ENCODE data around the gene ZNF536. TPM values are rescaled to one million over a fixed set of nuclear protein-coding genes. Genes with fewer than 3 reads are reported as not detected.
A peak's percentile ranks its signal among the peaks of the same experiment; 100 is the strongest.

Gene ZNF536
- polyA plus RNA-seq, 1 of the 3 experiments (the other 2 are of a cell fraction): 0.41 TPM

DNA sequence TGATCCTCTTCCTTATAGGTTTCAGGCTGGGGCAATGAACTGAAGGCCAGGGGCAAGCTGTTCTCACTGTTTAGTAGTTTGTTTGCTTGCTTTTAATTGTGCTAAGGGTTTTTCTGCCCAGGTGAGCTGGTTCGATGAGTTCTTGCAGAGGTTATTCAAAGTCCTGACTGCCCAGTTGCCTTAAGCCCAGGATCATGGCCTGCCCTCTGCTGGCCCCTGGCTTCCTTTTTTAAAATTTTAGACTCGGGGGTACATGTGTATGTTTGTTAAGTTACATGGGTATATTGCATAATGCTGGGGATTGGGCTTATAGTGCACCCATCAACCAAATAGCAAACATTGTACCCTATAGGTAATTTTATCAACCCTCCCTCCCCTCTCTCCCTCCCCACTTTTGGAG lies 65.7 kb downstream of the ZNF536 start:
- no peaks in the 10 kb centered on the region for H3K27me3 ChIP-seq (ENCODE audit: insufficient read depth)
- no peaks in the 10 kb centered on the region for H4K20me1 ChIP-seq (ENCODE audit: insufficient read depth)
- H3K4me3 ChIP-seq (ENCODE audit: low read depth in 2 of 2, low read length in 1 of 2): no peak overlapping the region
- no peak overlapping the region for H3K9ac ChIP-seq
- no peaks in the 10 kb centered on the region; a peak in 1 of 4 replicates for H3K4me1 ChIP-seq (ENCODE audit: control insufficient read depth in 1 of 2, insufficient read depth in 2 of 2, low read depth in 1 of 2, low read length in 1 of 2)
- POLR2A ChIA-PET: no interaction called here
- H3K4me2 ChIP-seq: no peak overlapping the region
- H3F3A ChIP-seq (replicated peaks; ENCODE audit: insufficient read depth): no peaks in the 10 kb centered on the region
- H3K9me2 ChIP-seq: no peaks in the 10 kb centered on the region
- H3K27ac ChIP-seq (ENCODE audit: low read depth in 2 of 2, low read length in 1 of 2): no peak overlapping the region
- DNase-seq: no peak
- no peaks in the 10 kb centered on the region for H3K9me3 ChIP-seq
- H2AFZ ChIP-seq (ENCODE audit: low read depth): no peak overlapping the region
- H3K36me3 ChIP-seq (replicated peaks in 1 of 2; ENCODE audit: control insufficient read depth in 1 of 2, insufficient read depth in 2 of 2, low read length in 1 of 2): no peaks in the 10 kb centered on the region
- CTCF ChIA-PET: interaction anchor here (0.9 to 1.7 kb wide), 4 partner anchors 9 to 212 kb away, joined by 3 to 5 read pairs (median 4); no protein-coding TSS in a partner anchor
- 51% methylated on average over 2 of the region's 2 CpGs for WGBS (ENCODE audit: low lambda C conversion rate)
- TF ChIP-seq SMC3 (IDR thresholded peaks at IDR 0.05; ENCODE audit: low read depth, low read length) (peak; percentile 14; the same call in 1 of the 2 replicates), RAD21 (IDR thresholded peaks at IDR 0.05; ENCODE audit: low read length) (peak; percentile 44), GATA2 (CRISPR knock-in tag; IDR thresholded peaks at IDR 0.05) (no peak)
- no peaks in the 10 kb centered on the region for H3K79me2 ChIP-seq (ENCODE audit: insufficient read depth)

DNA sequence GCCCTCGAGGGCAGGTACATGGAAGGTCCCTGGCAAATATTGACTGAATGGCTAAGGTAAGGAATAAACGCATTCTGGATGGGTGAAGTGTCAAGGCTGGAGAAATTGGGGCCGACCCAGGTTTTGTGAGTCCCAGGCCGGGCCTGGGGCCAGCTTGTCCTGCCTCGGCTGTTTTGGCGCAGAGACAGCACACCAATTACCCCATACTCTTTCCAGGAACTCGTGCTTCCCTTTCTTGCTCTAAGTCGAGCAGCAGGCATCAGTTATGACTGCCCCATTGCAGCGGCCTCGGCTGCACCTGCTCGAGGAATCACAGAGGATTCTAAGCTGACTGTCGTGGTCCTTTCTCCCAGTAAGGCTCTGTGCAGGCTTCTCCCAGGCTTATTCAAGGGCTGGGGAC lies 67.1 kb downstream of the ZNF536 start:
- CTCF ChIA-PET: interaction anchor here (0.6 kb wide), 1 partner anchor 167 kb away, joined by 3 read pairs; no protein-coding TSS in a partner anchor
- H3K9me3 ChIP-seq: no peaks in the 10 kb centered on the region
- H3K27ac ChIP-seq (ENCODE audit: low read depth in 2 of 2, low read length in 1 of 2): no peak overlapping the region
- no peak overlapping the region for H3K9ac ChIP-seq
- no peak overlapping the region for H3K4me3 ChIP-seq (ENCODE audit: low read depth in 2 of 2, low read length in 1 of 2)
- no peaks in the 10 kb centered on the region for H3K36me3 ChIP-seq (replicated peaks in 1 of 2; ENCODE audit: control insufficient read depth in 1 of 2, insufficient read depth in 2 of 2, low read length in 1 of 2)
- no peaks in the 10 kb centered on the region for H3K9me2 ChIP-seq
- H2AFZ ChIP-seq (ENCODE audit: low read depth): no peak overlapping the region
- POLR2A ChIA-PET: no interaction called here
- WGBS (ENCODE audit: low lambda C conversion rate): 21% methylated on average over 11 of the region's 12 CpGs
- no peaks in the 10 kb centered on the region for H3K27me3 ChIP-seq (ENCODE audit: insufficient read depth)
- H3F3A ChIP-seq (replicated peaks; ENCODE audit: insufficient read depth): no peaks in the 10 kb centered on the region
- no peak for DNase-seq
- no peak for TF ChIP-seq GATA2 (CRISPR knock-in tag; IDR thresholded peaks at IDR 0.05)
- no peak for TF ChIP-seq GABPA (IDR thresholded peaks at IDR 0.05; ENCODE audit: low read depth)
- no peak for TF ChIP-seq FOSL2 (IDR thresholded peaks at IDR 0.05; ENCODE audit: borderline replicate concordance, low read depth)
- no peak for TF ChIP-seq SMC3 (IDR thresholded peaks at IDR 0.05; ENCODE audit: low read depth, low read length)
- TF ChIP-seq JUND (IDR thresholded peaks at IDR 0.05): no peak
- TF ChIP-seq MXI1 (IDR thresholded peaks at IDR 0.05; ENCODE audit: low read depth, low read length): no peak
- TF ChIP-seq RCOR1 (IDR thresholded peaks at IDR 0.05; ENCODE audit: low read length): no peak
- H3K4me1 ChIP-seq (ENCODE audit: control insufficient read depth in 1 of 2, insufficient read depth in 2 of 2, low read depth in 1 of 2, low read length in 1 of 2): no peaks in the 10 kb centered on the region; a peak in 1 of 4 replicates
- H4K20me1 ChIP-seq (ENCODE audit: insufficient read depth): no peaks in the 10 kb centered on the region
- no peak overlapping the region for H3K4me2 ChIP-seq
- no peaks in the 10 kb centered on the region for H3K79me2 ChIP-seq (ENCODE audit: insufficient read depth)

DNA sequence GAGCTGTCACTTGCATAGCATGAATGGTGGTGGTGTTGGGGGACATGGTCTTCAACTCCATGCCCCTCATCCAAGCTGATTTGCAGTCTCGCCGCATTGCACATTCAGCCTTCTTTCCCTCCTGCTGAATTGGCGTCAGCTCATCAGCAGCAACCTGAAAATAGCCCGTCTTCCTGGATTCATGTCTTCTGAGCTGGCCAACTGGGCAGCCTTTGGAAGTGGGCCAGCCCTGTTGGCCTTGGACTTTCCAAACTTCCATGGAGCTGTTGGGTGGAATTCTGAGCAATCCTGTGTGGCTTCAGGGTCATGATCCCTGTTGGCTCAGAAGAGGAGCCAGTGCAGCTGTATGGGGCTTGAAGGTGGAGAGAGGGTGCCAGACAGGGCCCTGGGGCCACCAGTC lies 68.8 kb downstream of the ZNF536 start:
- no peak overlapping the region for H3K4me2 ChIP-seq
- no peaks in the 10 kb centered on the region for H3K9me3 ChIP-seq
- H4K20me1 ChIP-seq (ENCODE audit: insufficient read depth): no peaks in the 10 kb centered on the region
- no peaks in the 10 kb centered on the region for H3K36me3 ChIP-seq (replicated peaks in 1 of 2; ENCODE audit: control insufficient read depth in 1 of 2, insufficient read depth in 2 of 2, low read length in 1 of 2)
- 52% methylated on average over 4 of the region's 4 CpGs for WGBS (ENCODE audit: low lambda C conversion rate)
- H3F3A ChIP-seq (replicated peaks; ENCODE audit: insufficient read depth): no peaks in the 10 kb centered on the region
- H3K79me2 ChIP-seq (ENCODE audit: insufficient read depth): no peaks in the 10 kb centered on the region
- no peaks in the 10 kb centered on the region for H3K9me2 ChIP-seq
- H3K9ac ChIP-seq: no peak overlapping the region
- H2AFZ ChIP-seq (ENCODE audit: low read depth): no peak overlapping the region
- DNase-seq: no peak
- no peak for TF ChIP-seq YY1 (IDR thresholded peaks at IDR 0.05; ENCODE audit: low read depth)
- TF ChIP-seq EP300 (IDR thresholded peaks at IDR 0.05; ENCODE audit: borderline replicate concordance in 1 of 2, low read depth in 1 of 2, low read length in 1 of 2): no peak
- no peak for TF ChIP-seq FOXJ3 (CRISPR knock-in tag; IDR thresholded peaks at IDR 0.05)
- TF ChIP-seq, protein P1, sequence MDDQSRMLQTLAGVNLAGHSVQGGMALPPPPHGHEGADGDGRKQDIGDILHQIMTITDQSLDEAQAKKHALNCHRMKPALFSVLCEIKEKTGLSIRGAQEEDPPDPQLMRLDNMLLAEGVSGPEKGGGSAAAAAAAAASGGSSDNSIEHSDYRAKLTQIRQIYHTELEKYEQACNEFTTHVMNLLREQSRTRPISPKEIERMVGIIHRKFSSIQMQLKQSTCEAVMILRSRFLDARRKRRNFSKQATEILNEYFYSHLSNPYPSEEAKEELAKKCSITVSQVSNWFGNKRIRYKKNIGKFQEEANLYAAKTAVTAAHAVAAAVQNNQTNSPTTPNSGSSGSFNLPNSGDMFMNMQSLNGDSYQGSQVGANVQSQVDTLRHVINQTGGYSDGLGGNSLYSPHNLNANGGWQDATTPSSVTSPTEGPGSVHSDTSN (IDR thresholded peaks at IDR 0.05): no peak
- TF ChIP-seq TAF1 (IDR thresholded peaks at IDR 0.05; ENCODE audit: borderline replicate concordance, low read depth, low read length): no peak
- no peak for TF ChIP-seq JUND (IDR thresholded peaks at IDR 0.05)
- TF ChIP-seq GATA2 (CRISPR knock-in tag; IDR thresholded peaks at IDR 0.05): no peak
- no peak for TF ChIP-seq FOXM1 (IDR thresholded peaks at IDR 0.05; ENCODE audit: low read depth)
- TF ChIP-seq FOSL2 (IDR thresholded peaks at IDR 0.05; ENCODE audit: borderline replicate concordance, low read depth): no peak
- TF ChIP-seq RXRA (IDR thresholded peaks at IDR 0.05; ENCODE audit: borderline replicate concordance, low read depth): no peak
- H3K4me1 ChIP-seq (ENCODE audit: control insufficient read depth in 1 of 2, insufficient read depth in 2 of 2, low read depth in 1 of 2, low read length in 1 of 2): no peaks in the 10 kb centered on the region; a peak in 1 of 4 replicates
- CTCF ChIA-PET: interaction anchor here (1.4 kb wide), 1 partner anchor 13 kb away, joined by 4 read pairs; no protein-coding TSS in a partner anchor
- POLR2A ChIA-PET: no interaction called here
- no peaks in the 10 kb centered on the region for H3K27me3 ChIP-seq (ENCODE audit: insufficient read depth)
- H3K27ac ChIP-seq (ENCODE audit: low read depth in 2 of 2, low read length in 1 of 2): no peak overlapping the region
- no peak overlapping the region; a peak in 1 of 4 replicates for H3K4me3 ChIP-seq (ENCODE audit: low read depth in 2 of 2, low read length in 1 of 2)
